ENCODE results near the gene RRAS2.
"Not testable (repeated sequence)": the region's sequence is repeated elsewhere in the genome, so short reads cannot be mapped to it uniquely, and the experiment has no call there.

The RRAS2 gene

GRCh38 chr11:14253421-14253820 is 105.6 kb downstream of the RRAS2 start:
- DNase-seq = no peak

DNA sequence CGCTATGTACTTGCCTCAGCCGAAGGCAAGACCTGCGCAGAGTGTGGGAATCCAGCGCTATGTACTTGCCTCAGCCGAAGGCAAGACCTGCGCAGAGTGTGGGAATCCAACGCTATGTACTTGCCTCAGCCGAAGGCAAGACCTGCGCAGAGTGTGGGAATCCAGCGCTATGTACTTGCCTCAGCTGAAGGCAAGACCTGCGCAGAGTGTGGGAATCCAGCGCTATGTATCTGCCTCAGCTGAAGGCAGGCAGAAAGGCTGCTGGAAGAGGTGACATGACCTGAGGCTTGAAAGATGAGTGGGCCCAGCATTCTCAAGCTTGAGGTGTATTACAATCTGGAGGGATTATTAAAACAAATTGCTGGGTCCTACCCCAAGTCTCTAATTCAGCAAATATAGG is 106.5 kb downstream of the RRAS2 start:
- not testable (repeated sequence) for DNase-seq

DNA sequence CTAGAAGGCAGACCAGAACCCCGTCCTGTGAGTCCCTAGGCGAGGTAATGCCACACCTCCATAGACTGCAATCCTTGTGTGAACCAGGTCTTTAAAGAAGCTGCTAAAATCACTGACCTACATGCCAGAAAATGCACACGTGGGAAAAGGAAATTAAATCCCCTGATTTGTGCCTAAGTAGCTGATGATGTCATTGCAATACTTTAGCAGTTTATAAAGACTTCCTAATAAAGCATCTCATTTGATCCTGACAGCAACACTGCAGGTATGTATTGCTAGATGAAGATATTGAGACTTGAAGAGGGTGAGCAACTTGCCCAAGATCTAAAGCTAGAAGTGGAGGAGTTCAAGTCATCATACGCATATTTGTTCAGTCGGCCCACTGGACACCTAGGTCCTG is 107.2 kb downstream of the RRAS2 start:
- DNase-seq = no peak

DNA sequence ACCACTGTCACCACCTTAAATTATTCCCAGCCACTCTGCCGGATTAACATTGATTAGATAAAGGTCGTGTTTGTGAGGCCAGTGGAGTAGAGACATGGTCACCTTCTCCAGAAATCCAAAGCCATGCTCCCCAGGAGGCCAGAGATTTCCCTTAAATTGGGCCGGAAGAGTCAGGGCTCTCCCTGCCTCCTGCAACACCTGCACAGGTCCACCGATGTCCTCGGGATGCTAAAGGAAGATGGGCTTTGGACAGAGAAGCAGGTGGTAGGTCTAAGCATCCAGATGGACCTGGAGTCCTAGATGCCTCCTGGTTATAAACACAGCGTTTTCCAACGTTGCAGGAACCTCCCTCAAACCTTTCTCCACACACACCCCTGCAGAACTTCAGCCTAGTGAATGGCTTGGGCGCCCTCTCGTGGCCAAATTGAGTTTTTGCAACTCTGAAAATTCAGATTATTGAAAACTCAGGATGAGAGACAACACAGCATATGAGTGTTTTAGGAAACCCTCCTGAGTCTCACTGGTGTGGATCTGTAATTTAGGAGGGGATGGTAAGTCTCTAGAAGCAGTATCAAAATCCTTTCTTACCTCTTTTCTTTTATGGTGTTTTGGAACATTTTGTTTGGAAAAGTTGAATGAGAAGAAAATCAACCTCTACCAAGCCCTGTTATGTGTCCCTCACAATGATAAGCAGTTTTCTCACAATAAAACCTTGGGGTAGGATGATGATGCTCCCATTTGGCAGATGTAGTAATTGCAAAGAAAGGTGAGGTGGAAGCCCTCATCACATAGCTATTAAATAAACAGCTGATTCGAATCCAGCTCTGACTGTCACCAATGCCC is 109.6 kb downstream of the RRAS2 start:
- DNase-seq = peak; percentile 43

- DNase-seq = no peak
These were observed 110.4 kb downstream of the RRAS2 start for GRCh38 chr11:14248580-14248981.

DNA sequence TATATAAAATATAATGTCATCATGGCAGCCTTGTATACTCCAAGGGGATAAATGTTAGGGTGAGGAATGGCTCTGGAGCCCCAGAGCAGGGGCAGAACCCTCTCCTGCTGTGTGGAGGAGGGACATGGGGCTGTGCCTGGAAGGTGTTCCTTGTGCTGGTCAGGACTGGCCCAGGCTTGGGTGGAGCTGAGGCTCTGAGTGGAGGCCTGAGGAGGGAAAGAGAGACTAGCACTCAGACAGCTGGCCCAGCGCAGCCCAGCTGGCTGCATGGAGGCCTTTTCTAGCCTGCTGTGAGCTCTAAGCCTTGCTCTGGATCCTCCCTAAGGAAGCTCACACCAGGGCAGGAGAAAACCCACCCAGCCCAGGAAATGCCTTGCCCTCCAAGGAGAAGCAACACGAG is 113.5 kb downstream of the RRAS2 start:
- DNase-seq = no peak

DNA sequence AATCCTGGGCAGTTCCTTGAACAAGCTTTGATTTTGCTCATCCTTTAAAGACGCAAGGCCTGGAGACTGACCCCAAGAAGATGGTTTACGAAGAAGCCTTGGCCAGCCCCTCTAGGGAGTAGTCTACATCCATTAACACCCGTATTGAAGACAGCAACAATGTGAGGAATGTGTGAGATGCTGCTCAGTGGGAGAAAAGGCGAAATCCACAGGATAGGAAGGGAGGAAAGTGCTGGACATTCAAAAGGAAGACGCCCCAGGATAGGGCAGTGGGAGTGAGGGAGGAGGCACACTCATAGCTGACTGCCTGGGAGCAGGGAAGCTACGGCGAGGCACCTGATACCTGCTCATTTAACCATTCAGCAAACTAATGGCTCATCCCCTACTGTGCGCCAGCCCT is 114.1 kb downstream of the RRAS2 start:
- DNase-seq = no peak

DNA sequence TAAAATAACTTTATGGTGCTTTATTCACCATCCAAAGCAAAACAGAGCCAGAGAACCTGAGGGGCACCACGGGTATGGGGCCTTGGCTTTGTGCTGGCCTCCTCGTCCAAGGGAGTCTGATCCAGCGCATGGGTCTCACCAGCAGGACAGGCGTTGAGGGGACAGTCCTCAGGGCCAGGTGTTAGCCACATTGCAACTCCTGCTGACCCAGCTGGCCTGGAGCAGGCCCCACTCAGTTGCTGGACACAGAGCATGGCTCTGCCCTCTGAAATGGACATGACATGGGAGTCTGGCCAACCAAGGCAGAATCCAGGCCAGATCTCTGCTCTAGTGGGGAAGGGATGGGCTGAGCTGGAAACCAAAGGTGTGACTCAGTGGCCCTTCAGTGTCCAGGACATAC is 116.2 kb downstream of the RRAS2 start:
- no peak for DNase-seq

DNA sequence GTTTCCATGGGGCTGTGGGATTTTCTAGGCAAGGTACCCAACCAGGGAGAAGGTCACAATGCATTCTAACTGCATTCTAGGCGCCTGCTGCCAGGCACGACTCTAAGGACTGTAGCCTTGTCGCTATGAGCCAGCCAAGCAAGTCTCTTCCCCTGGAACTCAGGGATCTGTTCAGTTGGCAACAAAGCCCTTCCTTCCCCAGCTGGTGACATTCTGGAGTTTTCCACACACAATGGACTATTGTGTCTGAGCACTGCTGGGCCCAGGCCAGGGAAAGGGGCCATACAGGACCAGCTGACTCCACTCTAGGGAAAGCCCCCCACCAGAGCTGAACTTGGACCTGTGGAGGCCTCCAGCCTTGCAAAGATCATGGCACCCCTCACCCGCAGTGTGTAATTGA is 116.8 kb downstream of the RRAS2 start:
- no peak for DNase-seq

- DNase-seq = no peak
These were observed 118.0 kb downstream of the RRAS2 start for GRCh38 chr11:14240951-14241350.

DNA sequence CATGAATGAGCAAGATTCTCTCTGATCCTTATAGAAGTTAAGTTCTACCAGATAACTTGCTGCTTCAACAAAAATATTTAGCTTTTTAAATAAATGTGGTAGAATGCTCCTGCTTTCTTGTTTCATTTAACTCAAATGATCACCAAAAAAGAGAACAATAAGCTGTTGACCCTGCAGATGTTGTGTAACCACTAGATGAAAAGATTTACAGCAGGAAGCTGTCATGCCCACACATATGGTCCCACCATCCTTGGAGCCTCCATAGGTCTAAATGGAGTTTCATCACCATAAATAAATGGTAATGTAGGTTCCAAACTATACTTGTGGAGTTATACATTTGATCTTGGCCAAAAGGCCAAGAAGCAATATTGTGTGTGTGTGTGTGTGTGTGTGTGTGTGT is 118.8 kb downstream of the RRAS2 start:
- no peak for DNase-seq

GRCh38 chr11:14237444-14237961 is 121.5 kb downstream of the RRAS2 start:
- no peak for DNase-seq

DNA sequence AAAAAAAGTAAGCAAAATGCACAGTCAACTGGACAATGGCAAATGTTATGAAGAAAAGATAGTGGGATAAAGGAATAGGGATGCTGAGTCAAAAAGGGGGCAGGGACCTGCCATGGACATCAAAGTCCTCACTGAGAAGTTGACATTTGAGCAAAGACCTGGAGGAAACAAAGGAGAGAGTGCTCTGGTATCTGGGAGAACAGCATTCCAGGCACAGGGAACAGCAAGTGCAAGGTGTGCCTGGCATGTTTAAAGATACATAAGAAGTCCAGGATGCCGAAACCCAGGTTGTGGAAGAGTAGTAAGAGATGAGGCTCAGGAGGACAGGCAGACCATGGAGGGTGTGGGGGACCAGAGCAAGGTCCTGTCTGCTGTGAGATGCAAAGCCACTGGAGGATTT is 123.3 kb downstream of the RRAS2 start:
- DNase-seq = no peak

DNA sequence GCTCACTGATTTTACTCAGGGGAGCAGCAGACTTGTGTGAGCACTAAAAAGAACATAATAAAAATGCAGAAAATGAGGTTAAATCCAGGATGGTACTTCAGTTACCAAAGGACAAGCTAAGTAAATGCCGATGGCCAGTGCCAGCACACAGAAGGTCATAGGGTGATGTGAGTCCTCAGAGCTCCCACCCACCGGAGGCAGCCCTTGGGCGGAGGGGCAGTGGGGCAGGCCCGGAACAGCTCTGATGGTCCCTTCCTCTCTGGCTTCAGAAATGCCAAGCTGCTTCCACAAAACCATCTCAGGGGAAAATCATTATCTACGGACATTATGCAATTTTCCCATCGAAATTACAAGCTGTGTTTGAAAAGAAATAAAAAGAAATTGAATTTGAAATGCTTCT is 124.5 kb downstream of the RRAS2 start:
- DNase-seq = no peak

- DNase-seq = no peak
These were observed 126.3 kb downstream of the RRAS2 start for GRCh38 chr11:14232652-14233051.

DNA sequence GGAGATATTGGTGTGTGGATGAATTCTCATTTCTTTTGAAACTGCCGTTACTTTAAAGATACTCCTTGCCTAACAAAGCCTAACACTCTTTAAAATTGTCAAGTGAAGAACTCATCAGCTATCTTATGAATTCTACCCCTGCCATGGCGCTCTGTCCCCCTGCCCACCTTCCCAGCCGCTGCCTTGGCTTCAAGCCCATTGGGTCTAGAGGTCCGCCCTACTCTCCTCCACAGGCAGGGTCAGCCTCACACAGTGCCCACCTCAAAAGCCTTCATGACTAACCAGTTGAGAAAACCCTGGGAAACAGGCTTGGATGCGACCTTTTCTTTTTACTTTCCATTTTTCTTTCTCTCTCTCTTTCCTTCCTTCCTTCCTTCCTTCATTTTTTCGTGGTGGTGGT is 128.6 kb downstream of the RRAS2 start:
- no peak for DNase-seq

GRCh38 chr11:14229472-14229871 is 129.5 kb downstream of the RRAS2 start:
- no peak for DNase-seq

GRCh38 chr11:14228356-14228755 is 130.6 kb downstream of the RRAS2 start:
- no peak for DNase-seq
